Omental fat pad (tissue), 4 donors: ENCODE results near the gene SGCB. TPM values are rescaled to one million over a fixed set of nuclear protein-coding genes. Genes with fewer than 3 reads are reported as not detected.

Experiments
- ATAC-seq: fragments of 150-250 bp; one replicate; pipeline ENCODE4 v1.9.1; 2016; ENCODE audit warnings: mild to moderate bottlenecking, moderate library complexity; ENCODE audit not compliant: low FRiP score
- DNase-seq: peaks from one replicate; pipeline ENCODE4 v3.0.0-alpha.2; 2019; ENCODE audit warnings: low spot score
- total RNA-seq, 4 donors: library from RNA; depleted of rRNA; stranded (reverse); fragments of >200 nt; gene quantifications; one replicate each; pipeline ENCODE4 v1.1.0, GENCODE V29; 2016
- TF ChIP-seq, protein P1 (sequence below), 3 donors: fragments of 450-650 bp; IDR thresholded peaks; one replicate each; pipeline ENCODE4 v1.5.1; 2016 to 2017; ENCODE audit warnings: antibody characterized with exemption in 3 of 3, mild to moderate bottlenecking in 3 of 3, moderate library complexity in 2 of 3

Gene SGCB
- total RNA-seq, 4 donors from 2014 or later, result 29.2 to 39.1 (median 33.9) TPM

DNA sequence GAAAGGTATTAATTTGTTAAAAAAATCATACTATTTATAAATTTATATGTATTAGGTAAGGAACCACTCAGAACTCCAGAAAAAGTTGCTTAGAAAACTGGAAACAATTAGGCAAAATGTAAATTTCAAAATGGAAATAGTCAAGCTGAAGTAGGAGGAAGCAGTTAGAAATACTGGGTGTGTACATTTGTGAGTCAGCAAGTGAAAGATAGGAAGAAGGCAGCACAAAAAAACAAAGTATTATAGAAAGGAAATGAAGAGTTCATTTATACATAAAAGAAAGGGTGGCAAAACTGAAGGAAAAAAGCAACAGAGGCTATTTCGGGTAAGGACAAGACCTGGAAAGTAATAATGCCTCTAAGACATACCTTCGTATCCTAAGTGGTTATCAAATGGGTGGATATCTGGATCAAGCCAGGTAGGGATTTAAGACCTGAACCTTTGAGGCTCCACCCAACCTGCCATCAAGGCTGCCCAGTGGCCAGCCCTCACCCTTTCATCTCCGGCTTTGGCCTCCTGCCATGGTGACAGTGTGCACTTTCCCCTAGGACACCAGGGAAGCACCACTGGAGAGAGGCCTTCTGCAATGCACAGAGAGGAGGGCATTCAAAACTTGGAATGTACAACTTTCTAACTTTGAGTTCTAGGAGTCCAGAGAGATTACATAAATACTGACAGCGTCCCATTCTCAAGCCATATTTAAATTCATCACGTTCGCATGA, 18.0 kb downstream of the SGCB start, which contains the start of gene LRRC66:
Gene LRRC66 (minus strand): TSS at position 428 of the 722 bp plus-strand sequence. CDS start 2,750 bp downstream, outside the sequence.
- ATAC-seq, result no peak
- DNase-seq, result no peak

DNA sequence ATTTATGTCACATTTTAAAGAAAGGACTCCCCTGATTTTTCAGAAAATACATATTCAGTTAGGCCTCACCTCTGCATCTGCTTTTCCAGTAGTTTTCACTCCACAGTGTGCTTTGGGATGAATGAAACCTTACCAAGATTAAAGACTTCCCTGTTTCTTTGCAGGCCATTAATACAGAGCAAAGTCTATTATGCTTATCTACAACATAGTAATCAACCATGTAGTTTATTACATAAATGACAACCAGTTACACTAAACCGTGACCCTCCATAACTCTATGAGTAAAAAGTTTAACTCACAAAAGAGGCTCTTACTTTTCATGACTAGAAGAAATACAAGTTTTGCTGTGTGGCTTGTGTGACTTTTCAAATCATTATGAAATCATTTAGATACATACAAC, 20.3 kb downstream of the SGCB start:
- no peak for ATAC-seq

More for the DNA sequence above, 18.0 kb downstream of the SGCB start, which contains the start of gene LRRC66:
- TF ChIP-seq, protein P1, sequence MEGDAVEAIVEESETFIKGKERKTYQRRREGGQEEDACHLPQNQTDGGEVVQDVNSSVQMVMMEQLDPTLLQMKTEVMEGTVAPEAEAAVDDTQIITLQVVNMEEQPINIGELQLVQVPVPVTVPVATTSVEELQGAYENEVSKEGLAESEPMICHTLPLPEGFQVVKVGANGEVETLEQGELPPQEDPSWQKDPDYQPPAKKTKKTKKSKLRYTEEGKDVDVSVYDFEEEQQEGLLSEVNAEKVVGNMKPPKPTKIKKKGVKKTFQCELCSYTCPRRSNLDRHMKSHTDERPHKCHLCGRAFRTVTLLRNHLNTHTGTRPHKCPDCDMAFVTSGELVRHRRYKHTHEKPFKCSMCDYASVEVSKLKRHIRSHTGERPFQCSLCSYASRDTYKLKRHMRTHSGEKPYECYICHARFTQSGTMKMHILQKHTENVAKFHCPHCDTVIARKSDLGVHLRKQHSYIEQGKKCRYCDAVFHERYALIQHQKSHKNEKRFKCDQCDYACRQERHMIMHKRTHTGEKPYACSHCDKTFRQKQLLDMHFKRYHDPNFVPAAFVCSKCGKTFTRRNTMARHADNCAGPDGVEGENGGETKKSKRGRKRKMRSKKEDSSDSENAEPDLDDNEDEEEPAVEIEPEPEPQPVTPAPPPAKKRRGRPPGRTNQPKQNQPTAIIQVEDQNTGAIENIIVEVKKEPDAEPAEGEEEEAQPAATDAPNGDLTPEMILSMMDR (IDR thresholded peaks at IDR 0.05), result no peak

DNA sequence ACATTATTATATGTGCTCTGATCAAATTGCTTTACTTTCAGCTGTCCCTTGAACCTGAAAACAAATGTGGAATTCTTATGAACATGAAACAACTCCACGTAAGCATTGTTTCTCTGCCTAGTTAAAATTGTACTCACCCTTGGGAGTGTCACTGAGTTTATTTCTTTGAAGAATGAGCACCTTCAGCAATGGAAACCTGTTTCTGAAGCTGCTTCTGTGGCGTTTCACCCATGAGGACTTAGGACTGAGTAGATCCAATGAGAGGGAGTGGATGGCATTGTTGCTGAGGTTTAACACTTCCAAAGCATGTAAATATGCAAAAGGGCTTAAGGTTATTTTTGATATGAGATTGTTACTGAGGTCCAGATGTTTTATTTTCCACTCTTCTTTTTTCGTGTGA, 21.1 kb downstream of the SGCB start:
- TF ChIP-seq, protein P1 (IDR thresholded peaks at IDR 0.05), result no peak
- no peak for ATAC-seq
- DNase-seq, result no peak

More for the DNA sequence above, 20.3 kb downstream of the SGCB start:
- DNase-seq, result no peak
- TF ChIP-seq, protein P1 (IDR thresholded peaks at IDR 0.05), result no peak

DNA sequence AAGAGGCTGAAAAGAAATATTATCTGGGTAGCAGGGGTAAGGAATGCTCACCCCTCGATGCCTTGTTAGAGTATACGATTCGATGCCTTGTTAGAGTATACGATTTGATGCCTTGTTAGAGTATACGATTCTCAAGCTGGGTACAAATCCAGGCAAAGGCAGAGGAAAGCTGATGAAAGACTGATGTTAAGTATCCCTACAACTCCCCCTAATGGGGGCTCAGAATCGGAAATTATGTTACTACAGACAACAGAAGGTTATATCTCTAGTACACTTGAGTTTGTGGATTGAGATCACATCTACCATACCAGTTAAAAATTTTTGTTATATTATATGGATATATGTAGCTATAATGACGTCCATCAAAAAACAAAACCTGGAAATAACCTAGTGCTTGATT, 22.7 kb downstream of the SGCB start:
- TF ChIP-seq, protein P1 (IDR thresholded peaks at IDR 0.05), result no peak
- no peak for DNase-seq
- no peak for ATAC-seq

DNA sequence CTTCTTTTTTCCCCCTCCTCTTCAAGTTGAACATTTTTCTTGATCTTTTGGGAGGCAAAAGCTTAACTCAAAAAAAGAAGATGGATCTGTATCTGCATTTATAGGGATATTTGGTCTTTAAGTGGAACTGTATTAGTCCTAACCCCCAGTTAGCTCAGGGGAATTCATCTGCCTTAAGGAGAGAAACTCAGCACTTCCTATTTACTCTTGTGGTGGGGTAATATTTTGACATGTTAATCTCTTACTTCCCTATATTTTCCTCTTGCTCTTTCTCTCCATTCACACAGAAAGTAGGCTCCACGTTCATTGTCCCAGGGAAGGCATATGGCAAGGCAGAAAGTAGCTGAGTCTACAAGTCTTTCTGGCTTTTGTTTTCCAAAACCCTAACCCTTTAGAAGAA, 23.2 kb downstream of the SGCB start:
- DNase-seq (no peak), ATAC-seq (no peak)
- TF ChIP-seq, protein P1 (IDR thresholded peaks at IDR 0.05), result no peak

DNA sequence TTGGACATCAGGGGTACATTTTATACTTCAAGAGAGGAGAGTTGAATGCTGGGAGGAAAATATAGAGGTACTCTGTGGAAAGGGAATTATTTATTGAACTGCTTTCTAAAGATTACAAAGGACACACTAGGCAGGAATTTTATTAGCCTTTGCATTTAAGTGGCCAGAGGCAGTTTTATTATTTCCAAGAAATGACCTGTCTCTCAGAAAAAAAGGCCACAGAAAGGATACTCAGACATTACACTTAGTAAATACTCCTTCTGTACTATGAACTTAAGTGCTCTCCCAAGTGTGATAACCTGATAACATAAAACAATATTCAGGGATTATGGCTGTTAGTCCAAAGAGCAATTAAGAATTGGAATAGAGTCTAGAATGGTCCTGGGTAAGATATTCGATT, 25.4 kb downstream of the SGCB start:
- TF ChIP-seq, protein P1 (IDR thresholded peaks at IDR 0.05), result no peak
- ATAC-seq (no peak), DNase-seq (no peak)

DNA sequence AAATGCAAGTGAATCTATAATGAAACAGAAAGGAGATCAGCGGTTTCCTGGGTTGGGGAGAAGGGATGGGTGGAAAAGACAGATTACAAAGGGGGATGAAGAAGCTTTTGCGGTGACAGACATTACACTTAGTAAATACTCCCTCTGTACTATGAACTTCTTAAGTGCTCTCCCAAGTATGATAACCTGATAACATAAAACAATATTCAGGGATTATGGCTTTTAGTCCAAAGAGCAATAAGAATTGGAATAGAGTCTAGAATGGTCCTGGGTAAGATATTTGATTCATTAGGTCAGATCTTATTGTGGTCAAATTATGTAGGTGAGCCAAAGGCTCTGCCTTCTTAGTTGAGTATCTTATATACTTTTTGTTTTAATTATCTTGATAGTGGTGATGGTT, 27.1 kb downstream of the SGCB start:
- no peak for ATAC-seq
- TF ChIP-seq, protein P1 (IDR thresholded peaks at IDR 0.05), result no peak

More for the DNA sequence above, 27.1 kb downstream of the SGCB start:
- no peak for DNase-seq
